ENCODE measurements around the gene MAPK8IP1. TPM values are rescaled to one million over a fixed set of nuclear protein-coding genes. Genes with fewer than 3 reads are reported as not detected.
"Not testable (repeated sequence)": the region's sequence is repeated elsewhere in the genome, so short reads cannot be mapped to it uniquely, and the experiment has no call there.

MAPK8IP1 gene
- total RNA-seq, 1 donor from 2014 or later, result 13.2 TPM

DNA sequence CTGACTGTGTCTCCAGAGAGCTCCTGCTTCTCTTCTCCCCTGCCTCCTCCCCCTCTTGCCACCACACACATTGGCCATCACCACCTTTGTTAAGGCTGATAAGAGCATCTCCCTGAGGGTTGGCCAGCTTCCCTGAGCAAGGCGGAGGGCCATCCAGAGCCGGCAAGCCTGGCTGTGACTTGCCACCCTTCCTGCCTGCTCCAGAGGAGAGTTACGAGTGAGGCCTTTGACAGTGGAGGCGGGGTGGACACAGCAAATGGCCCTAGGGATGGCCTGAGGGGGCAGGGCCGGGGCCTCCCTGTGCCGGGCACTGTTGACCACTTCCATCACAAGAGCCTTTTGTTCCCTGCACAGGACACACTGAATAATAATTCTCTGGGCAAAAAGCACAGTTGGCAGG is 16.2 kb downstream of the MAPK8IP1 start:
- DNase-seq (ENCODE audit: low read depth), result no peak
- Histone ChIP-seq H3K4me3 (ENCODE audit: low read depth, low read length) (no peak overlapping the region), H3K36me3 (ENCODE audit: control insufficient read depth, insufficient read depth, low read length) (no peaks in the 10 kb centered on the region), H3K27me3 (ENCODE audit: control insufficient read depth, insufficient read depth, low read length) (peaks cover 18% of the 10 kb centered on the region)
- TF ChIP-seq, protein P1, sequence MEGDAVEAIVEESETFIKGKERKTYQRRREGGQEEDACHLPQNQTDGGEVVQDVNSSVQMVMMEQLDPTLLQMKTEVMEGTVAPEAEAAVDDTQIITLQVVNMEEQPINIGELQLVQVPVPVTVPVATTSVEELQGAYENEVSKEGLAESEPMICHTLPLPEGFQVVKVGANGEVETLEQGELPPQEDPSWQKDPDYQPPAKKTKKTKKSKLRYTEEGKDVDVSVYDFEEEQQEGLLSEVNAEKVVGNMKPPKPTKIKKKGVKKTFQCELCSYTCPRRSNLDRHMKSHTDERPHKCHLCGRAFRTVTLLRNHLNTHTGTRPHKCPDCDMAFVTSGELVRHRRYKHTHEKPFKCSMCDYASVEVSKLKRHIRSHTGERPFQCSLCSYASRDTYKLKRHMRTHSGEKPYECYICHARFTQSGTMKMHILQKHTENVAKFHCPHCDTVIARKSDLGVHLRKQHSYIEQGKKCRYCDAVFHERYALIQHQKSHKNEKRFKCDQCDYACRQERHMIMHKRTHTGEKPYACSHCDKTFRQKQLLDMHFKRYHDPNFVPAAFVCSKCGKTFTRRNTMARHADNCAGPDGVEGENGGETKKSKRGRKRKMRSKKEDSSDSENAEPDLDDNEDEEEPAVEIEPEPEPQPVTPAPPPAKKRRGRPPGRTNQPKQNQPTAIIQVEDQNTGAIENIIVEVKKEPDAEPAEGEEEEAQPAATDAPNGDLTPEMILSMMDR (IDR thresholded peaks at IDR 0.05; ENCODE audit: insufficient read depth, low read length, poor library complexity, severe bottlenecking), result no peak

DNA sequence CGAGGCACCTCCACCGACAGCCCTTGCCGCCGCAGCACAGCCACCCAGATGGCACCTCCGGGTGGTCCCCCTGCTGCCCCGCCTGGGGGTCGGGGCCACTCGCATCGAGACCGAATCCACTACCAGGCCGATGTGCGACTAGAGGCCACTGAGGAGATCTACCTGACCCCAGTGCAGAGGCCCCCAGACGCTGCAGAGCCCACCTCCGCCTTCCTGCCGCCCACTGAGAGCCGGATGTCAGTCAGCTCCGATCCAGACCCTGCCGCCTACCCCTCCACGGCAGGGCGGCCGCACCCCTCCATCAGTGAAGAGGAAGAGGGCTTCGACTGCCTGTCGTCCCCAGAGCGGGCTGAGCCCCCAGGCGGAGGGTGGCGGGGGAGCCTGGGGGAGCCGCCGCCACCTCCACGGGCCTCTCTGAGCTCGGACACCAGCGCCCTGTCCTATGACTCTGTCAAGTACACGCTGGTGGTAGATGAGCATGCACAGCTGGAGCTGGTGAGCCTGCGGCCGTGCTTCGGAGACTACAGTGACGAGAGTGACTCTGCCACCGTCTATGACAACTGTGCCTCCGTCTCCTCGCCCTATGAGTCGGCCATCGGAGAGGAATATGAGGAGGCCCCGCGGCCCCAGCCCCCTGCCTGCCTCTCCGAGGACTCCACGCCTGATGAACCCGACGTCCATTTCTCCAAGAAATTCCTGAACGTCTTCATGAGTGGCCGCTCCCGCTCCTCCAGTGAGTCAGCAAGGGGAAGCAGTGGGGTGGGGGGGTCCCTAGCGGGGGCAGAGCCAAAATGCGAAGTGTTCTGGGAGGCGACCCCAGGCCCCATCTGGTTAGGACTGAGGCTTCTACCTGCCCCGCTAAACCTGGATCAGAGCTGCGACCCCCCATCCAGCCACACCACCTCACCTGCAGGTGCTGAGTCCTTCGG is 17.3 kb downstream of the MAPK8IP1 start:
- Histone ChIP-seq H3K4me3 (ENCODE audit: low read depth, low read length) (no peak overlapping the region), H3K36me3 (ENCODE audit: control insufficient read depth, insufficient read depth, low read length) (no peaks in the 10 kb centered on the region), H3K27me3 (ENCODE audit: control insufficient read depth, insufficient read depth, low read length) (peaks cover 8% of the 10 kb centered on the region)
- DNase-seq (ENCODE audit: low read depth), result no peak
- TF ChIP-seq, protein P1 (IDR thresholded peaks at IDR 0.05; ENCODE audit: insufficient read depth, low read length, poor library complexity, severe bottlenecking), result no peak

- TF ChIP-seq, protein P1 (IDR thresholded peaks at IDR 0.05; ENCODE audit: insufficient read depth, low read length, poor library complexity, severe bottlenecking), result no peak
- H3K4me3 ChIP-seq (ENCODE audit: low read depth, low read length), result no peak overlapping the region
- H3K36me3 ChIP-seq (ENCODE audit: control insufficient read depth, insufficient read depth, low read length), result no peaks in the 10 kb centered on the region
- peaks cover 4% of the 10 kb centered on the region for H3K27me3 ChIP-seq (ENCODE audit: control insufficient read depth, insufficient read depth, low read length)
- DNase-seq (ENCODE audit: low read depth), result no peak
Observed at GRCh38 chr11:45904309-45904915, 19.0 kb downstream of the MAPK8IP1 start.

DNA sequence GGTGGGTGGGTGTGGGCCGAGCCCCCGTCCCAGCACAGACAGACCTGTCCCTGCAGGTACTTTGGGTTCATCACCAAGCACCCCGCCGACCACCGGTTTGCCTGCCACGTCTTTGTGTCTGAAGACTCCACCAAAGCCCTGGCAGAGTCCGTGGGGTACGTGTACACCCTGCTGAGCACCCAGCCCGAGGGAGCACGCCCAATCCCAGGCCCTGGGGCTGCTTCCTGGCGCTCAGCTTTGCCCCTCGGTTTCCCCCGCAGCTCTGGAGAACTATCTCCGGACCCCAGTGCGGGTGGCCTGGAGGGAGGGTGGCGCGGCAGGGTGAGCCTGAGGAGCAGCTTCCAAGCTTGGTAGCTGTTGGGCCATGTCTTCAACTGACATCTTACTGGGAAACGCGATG is 19.6 kb downstream of the MAPK8IP1 start:
- TF ChIP-seq, protein P1 (IDR thresholded peaks at IDR 0.05; ENCODE audit: insufficient read depth, low read length, poor library complexity, severe bottlenecking), result no peak
- Histone ChIP-seq H3K4me3 (ENCODE audit: low read depth, low read length) (no peak overlapping the region), H3K36me3 (ENCODE audit: control insufficient read depth, insufficient read depth, low read length) (no peaks in the 10 kb centered on the region), H3K27me3 (ENCODE audit: control insufficient read depth, insufficient read depth, low read length) (peaks cover 4% of the 10 kb centered on the region)
- DNase-seq (ENCODE audit: low read depth), result no peak

GRCh38 chr11:45905576-45905975 is 20.1 kb downstream of the MAPK8IP1 start:
- H3K4me3 ChIP-seq (ENCODE audit: low read depth, low read length); DNase-seq (ENCODE audit: low read depth); H3K36me3 ChIP-seq (ENCODE audit: control insufficient read depth, insufficient read depth, low read length); H3K27me3 ChIP-seq (ENCODE audit: control insufficient read depth, insufficient read depth, low read length): not testable (repeated sequence)

- no peaks in the 10 kb centered on the region for H3K27me3 ChIP-seq (ENCODE audit: control insufficient read depth, insufficient read depth, low read length)
- no peaks in the 10 kb centered on the region for H3K36me3 ChIP-seq (ENCODE audit: control insufficient read depth, insufficient read depth, low read length)
- no peak overlapping the region for H3K4me3 ChIP-seq (ENCODE audit: low read depth, low read length)
- no peak for DNase-seq (ENCODE audit: low read depth)
- TF ChIP-seq, protein P1 (IDR thresholded peaks at IDR 0.05; ENCODE audit: insufficient read depth, low read length, poor library complexity, severe bottlenecking), result no peak
Observed at GRCh38 chr11:45906096-45906682, 20.7 kb downstream of the MAPK8IP1 start.
